CD4-positive, alpha-beta T cell treated with Interleukin-21 for 1 hour (primary cell): Measurements from ENCODE around the gene CNBD2.
A peak's percentile ranks its signal among the peaks of the same experiment; 100 is the strongest.
"Not testable (repeated sequence)": the region's sequence is repeated elsewhere in the genome, so short reads cannot be mapped to it uniquely, and the experiment has no call there.

Experiments
- DNase-seq: peaks from one replicate; pipeline ENCODE4 v3.0.0-alpha.2; 2020

CNBD2 gene

GRCh38 chr20:36064658-36065426 is 96.5 kb downstream of the CNBD2 start:
- DNase-seq, result peak; percentile 94

DNA sequence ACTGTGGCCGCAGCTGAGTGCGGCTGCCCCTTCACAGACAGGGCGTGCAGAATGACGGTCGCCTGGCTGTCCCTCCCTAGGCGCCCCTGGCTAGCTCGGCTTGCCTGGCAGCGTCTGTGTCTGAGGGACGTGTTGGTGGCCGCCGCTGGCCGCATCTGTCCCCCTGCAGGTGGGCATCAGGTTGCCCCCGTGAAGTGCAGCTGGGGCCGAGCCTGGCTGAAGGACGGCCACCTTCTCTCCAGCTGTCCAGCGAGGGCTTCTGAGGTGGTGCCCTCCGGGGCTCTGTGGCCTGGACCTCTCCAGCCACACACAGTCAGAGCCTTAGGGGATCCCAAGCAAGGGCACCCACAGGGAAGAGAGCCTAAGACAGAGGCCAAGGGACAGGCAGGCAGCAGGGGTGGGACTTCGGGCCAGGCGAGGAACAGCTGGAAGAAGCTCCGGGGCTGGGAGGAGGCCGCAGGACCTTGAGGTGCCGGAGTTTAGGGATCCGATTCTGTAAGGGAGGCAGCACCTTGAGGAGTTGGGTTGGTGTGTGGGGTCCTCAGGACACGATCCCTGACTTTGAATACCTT is 97.1 kb downstream of the CNBD2 start:
- DNase-seq, result no peak

GRCh38 chr20:36066777-36067176 is 98.4 kb downstream of the CNBD2 start:
- no peak for DNase-seq

GRCh38 chr20:36068526-36068925 is 100.1 kb downstream of the CNBD2 start:
- not testable (repeated sequence) for DNase-seq

DNA sequence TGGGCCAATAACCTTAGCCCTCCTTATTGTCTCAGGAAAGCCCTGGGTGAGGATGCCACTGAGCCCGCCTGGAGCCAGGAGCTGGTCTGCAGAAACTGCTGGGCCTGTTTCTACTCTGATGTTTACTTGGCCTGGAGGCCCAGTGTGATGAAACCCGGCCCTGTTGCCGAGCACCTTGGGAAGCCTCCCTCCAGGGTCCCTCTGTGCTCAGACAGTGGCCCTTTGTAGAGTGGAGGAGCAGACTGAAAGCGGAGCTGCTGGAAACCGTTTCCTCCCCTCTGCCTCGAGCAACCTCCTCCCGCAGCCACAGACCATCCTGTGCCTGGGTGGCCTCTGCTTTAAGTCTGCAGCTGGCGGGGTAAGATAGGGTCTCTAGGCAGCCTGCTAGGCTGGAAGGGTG is 102.1 kb downstream of the CNBD2 start:
- no peak for DNase-seq

GRCh38 chr20:36071848-36072247 is 103.5 kb downstream of the CNBD2 start:
- DNase-seq, result no peak

- no peak for DNase-seq
Observed at GRCh38 chr20:36074983-36075382, 106.6 kb downstream of the CNBD2 start.

GRCh38 chr20:36077762-36078161 is 109.4 kb downstream of the CNBD2 start:
- not testable (repeated sequence) for DNase-seq

DNA sequence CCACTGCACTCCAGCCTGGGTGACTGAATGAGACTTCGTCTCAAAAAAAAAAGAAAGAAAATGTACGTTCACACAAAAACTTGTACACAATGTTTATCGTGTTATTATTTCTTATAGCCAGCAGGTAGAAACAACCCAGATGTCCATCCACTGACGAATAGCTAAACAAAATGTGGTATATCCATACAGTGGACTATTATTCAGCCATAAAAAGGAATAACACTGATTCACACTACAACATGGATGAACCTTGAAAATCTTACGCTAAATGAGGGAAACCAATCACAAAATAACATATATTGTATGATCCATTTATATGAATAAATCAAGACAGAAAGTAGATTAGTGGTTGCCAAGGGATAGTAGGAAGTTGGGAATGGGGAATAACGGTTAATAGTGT is 111.1 kb downstream of the CNBD2 start:
- no peak for DNase-seq

DNA sequence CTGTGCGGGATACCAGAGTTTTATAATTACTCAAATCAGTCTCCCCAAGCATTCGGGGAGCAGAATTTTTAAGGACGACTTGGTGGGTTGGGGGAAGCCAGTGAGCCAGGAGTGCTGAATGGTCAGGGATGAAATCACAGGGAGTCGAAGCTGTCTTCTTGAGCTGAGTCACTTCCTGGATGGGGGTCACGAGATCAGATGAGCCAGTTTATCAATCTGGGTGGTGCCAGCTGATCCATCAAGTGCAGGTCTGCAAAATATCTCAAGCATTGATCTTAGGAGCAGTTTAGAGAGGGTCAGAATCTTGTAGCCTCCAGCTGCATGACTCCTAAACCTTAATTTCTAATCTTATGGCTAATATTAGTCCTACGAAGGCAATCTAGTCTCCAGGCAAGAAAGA is 111.6 kb downstream of the CNBD2 start:
- not testable (repeated sequence) for DNase-seq
